Measurements from ENCODE around the gene NXNL2.

The NXNL2 gene

GRCh38 chr9:88531920-88532698 is 2.9 kb upstream of the NXNL2 start:
- DNase-seq (ENCODE audit: low read depth in 2 of 2), result no peak

GRCh38 chr9:88533951-88534455 is 975 bp upstream of the NXNL2 start:
- DNase-seq (ENCODE audit: low read depth in 2 of 2), result no peak

- DNase-seq (ENCODE audit: low read depth in 2 of 2), result no peak
These were observed 446 bp downstream of the NXNL2 start for GRCh38 chr9:88535226-88536022.

- no peak for DNase-seq (ENCODE audit: low read depth in 2 of 2)
These were observed 996 bp downstream of the NXNL2 start for GRCh38 chr9:88536023-88536324.

GRCh38 chr9:88536951-88537760 is 2.2 kb downstream of the NXNL2 start:
- no peak for DNase-seq (ENCODE audit: low read depth in 2 of 2)

GRCh38 chr9:88537761-88538091 is 2.7 kb downstream of the NXNL2 start:
- DNase-seq (ENCODE audit: low read depth in 2 of 2), result no peak

- no peak for DNase-seq (ENCODE audit: low read depth in 2 of 2)
These were observed 3.5 kb downstream of the NXNL2 start for GRCh38 chr9:88538311-88539085.

- no peak for DNase-seq (ENCODE audit: low read depth in 2 of 2)
These were observed 4.3 kb downstream of the NXNL2 start for GRCh38 chr9:88539246-88539645.

GRCh38 chr9:88540251-88540763 is 5.3 kb downstream of the NXNL2 start:
- no peak for DNase-seq (ENCODE audit: low read depth in 2 of 2)

GRCh38 chr9:88544245-88544644 is 9.3 kb downstream of the NXNL2 start:
- no peak for DNase-seq (ENCODE audit: low read depth in 2 of 2)

GRCh38 chr9:88551546-88552137 is 16.7 kb downstream of the NXNL2 start:
- DNase-seq (ENCODE audit: low read depth in 2 of 2), result no peak

- DNase-seq (ENCODE audit: low read depth in 2 of 2), result no peak
These were observed 18.4 kb downstream of the NXNL2 start for GRCh38 chr9:88553350-88553749.

GRCh38 chr9:88555268-88555980 is 20.4 kb downstream of the NXNL2 start:
- no peak for DNase-seq (ENCODE audit: low read depth in 2 of 2)

GRCh38 chr9:88559661-88560060 is 24.7 kb downstream of the NXNL2 start:
- DNase-seq (ENCODE audit: low read depth in 2 of 2), result no peak

- DNase-seq (ENCODE audit: low read depth in 2 of 2), result no peak
These were observed 32.9 kb downstream of the NXNL2 start for GRCh38 chr9:88567870-88568269.

- no peak for DNase-seq (ENCODE audit: low read depth in 2 of 2)
These were observed 36.4 kb downstream of the NXNL2 start for GRCh38 chr9:88571419-88571818.

GRCh38 chr9:88572684-88573083 is 37.7 kb downstream of the NXNL2 start:
- DNase-seq (ENCODE audit: low read depth in 2 of 2), result no peak

- DNase-seq (ENCODE audit: low read depth in 2 of 2), result no peak
These were observed 40.0 kb downstream of the NXNL2 start for GRCh38 chr9:88574953-88575352.

GRCh38 chr9:88577256-88578120 is 42.5 kb downstream of the NXNL2 start:
- DNase-seq (ENCODE audit: low read depth in 2 of 2), result no peak
